Measurements from ENCODE around the gene CDH10.

CDH10 gene

GRCh38 chr5:24644761-24645160 lies at the start of gene CDH10:
Gene CDH10 (minus strand): TSS chr5:24644978. CDS start chr5:24593490, 51,488 bp downstream.
- DNase-seq (ENCODE audit: low read depth in 1 of 2, low spot score in 1 of 2) = no peak

- DNase-seq (ENCODE audit: low read depth in 1 of 2, low spot score in 1 of 2) = no peak
Measured at GRCh38 chr5:24693609-24694008, 48.8 kb upstream of the CDH10 start.

DNA sequence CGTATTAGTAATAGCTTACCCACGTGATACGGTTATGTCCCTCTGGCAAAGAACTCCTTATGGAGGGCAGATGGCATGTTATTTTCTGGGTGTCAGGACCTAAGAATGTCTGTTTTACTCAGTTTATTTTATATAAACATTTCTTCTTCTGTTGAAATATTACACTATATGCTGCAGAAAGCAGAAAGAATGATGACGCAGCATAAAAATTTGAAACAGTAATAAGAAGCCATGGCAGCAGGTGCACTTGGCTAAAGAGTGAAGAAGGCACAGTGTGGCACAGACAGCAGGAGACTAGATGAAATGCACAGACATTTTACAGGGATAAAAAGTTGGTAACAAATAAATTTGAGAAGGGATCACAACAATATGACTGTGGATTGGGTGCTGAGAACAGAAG lies 46.3 kb upstream of the CDH10 start:
- DNase-seq (ENCODE audit: low read depth in 1 of 2, low spot score in 1 of 2) = no peak

GRCh38 chr5:24681106-24681505 lies 36.3 kb upstream of the CDH10 start:
- no peak for DNase-seq (ENCODE audit: low read depth in 1 of 2, low spot score in 1 of 2)

- DNase-seq (ENCODE audit: low read depth in 1 of 2, low spot score in 1 of 2) = no peak
Measured at GRCh38 chr5:24668050-24668449, 23.3 kb upstream of the CDH10 start.

DNA sequence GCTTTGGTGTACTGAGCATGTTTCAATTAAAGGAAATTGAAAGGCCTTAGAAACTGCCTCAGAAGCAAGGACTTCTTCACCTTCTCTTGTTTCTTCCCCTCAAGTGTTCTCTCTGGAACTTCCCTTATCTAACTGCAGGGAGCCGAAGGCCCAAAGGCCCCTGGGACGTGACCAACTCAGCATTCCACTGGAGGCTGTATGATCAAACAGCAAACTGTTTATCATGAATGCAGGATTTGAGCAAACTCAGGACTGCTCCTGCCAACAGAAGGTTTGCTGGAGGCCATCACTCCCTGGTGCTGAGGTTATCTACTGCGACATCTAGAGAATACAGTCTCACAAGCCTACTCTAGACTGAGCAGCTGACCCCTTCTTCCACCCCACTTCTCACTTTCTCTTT lies 4.8 kb upstream of the CDH10 start:
- no peak for DNase-seq (ENCODE audit: low read depth in 1 of 2, low spot score in 1 of 2)

GRCh38 chr5:24646915-24647314 lies 2.1 kb upstream of the CDH10 start:
- no peak for DNase-seq (ENCODE audit: low read depth in 1 of 2, low spot score in 1 of 2)

DNA sequence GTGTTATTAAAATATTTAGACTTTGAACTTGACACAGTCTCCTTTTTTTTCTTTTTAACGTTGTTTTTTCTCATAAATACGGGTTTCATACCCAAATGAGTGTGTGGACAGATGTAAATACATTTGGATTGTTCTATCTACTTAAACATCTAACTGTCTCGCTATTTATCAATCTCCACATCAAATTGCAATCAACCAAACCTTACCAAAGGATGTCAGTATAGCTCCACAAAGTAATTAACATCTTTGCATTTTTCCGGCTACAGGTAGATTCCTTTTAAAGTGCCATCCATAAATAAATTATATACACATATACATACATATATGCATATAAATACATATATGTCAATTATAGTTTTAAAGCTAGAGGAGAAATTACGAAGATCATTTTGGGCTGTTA lies 705 bp upstream of the CDH10 start:
- DNase-seq (ENCODE audit: low read depth in 1 of 2, low spot score in 1 of 2) = no peak

GRCh38 chr5:24643880-24644279 lies 898 bp downstream of the CDH10 start:
- no peak for DNase-seq (ENCODE audit: low read depth in 1 of 2, low spot score in 1 of 2)

- no peak for DNase-seq (ENCODE audit: low read depth in 1 of 2, low spot score in 1 of 2)
Measured at GRCh38 chr5:24643156-24643555, 1.6 kb downstream of the CDH10 start.

DNA sequence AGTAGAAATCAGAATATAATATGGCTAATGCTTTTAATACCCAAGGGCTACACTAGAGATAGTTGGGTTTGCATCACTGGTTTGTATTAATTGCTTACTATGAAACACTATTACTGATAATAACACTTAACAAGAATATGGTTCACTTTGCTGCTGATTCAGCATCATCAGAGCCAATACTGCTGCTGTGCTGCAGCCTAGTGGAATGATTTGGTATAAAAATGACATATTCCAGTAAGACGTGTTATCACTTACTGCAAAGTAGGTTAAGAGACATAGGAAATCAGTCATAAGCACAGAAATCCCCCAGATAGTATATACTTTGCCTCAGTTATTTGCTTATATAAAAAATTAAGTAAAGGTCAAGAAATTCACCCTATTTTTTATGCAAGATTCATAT lies 2.8 kb downstream of the CDH10 start:
- DNase-seq (ENCODE audit: low read depth in 1 of 2, low spot score in 1 of 2) = no peak

DNA sequence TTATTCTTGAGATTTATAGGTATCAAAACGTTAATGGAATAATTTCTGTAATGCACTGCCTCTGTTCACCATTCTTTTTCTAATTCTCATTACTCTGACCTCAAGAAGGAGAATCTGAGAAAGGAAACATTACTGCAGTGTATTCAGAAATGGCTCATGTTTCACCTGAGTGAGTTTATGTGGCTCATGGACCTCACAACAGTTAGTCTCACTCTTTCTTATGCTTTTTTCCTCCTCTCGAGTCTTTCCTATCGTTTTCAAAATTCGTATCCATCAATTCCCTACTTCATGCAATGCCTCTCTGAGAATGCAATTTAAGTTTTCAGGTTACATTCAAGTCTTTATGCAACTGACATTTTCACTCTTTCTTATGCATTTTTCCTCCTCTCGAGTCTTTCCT lies 9.6 kb downstream of the CDH10 start:
- no peak for DNase-seq (ENCODE audit: low read depth in 1 of 2, low spot score in 1 of 2)

DNA sequence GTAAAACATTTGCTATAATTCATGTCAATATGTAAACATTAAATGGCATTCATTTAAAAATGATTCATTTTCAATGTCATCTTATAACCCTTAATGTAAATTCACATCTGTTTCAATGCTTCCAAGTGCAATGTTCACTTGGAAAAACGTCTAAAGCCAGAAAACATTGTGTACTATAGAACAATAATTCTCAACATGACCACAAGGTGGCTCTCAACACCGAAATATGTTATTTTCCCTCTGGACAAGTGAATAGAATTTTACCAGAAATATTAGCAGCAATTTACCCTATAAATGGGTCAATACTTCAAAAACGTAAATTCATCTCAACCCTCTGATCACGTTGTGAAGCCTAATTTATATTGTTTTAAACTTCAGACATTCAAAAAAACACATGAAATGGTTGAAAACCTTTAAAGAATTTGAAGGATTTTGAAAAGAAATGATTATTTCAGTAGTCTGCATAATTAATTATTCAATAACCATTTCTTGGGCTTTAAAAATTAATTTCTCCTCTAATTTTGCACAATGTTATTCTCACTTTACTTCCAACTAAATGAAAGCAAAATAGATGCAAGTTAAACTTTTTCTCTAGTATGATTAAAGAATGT lies 11.0 kb downstream of the CDH10 start:
- no peak for DNase-seq (ENCODE audit: low read depth in 1 of 2, low spot score in 1 of 2)

DNA sequence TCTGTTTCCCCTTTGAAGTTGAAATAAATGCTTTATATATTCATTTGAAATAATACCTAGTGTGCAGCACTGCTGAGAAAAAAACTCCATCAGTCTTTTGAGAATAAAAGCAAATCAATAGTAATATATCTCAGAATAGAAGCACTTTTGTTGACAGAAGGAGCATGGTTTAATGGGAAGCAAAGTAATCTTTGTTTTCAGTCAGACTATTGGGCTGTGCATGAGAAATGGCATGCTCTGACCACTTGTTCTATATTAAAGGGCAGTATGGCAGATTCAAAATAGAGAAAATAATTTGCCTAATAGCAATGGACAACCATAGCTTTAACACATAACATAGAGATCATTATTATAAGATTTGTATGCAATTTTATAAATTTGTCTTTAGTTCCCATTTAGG lies 12.4 kb downstream of the CDH10 start:
- DNase-seq (ENCODE audit: low read depth in 1 of 2, low spot score in 1 of 2) = no peak

GRCh38 chr5:24630918-24631317 lies 13.9 kb downstream of the CDH10 start:
- no peak for DNase-seq (ENCODE audit: low read depth in 1 of 2, low spot score in 1 of 2)

DNA sequence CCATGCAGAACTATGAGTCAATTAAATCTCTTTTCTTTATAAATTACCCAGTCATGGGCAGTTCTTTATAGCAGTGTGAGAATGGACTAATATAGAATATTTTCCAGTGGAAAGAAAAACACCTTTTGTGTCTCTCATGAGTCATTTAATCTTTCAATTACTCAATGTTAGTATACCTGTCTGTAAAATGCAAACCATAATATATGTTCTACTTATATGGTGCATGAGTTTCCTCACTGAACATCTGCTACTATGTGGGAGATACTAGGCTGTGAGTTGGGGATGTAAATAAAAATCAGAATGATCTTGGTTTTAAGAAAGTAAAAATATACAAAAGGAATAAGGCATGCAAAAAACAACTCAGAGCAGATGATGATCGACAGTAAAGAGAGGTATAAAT lies 15.0 kb downstream of the CDH10 start:
- no peak for DNase-seq (ENCODE audit: low read depth in 1 of 2, low spot score in 1 of 2)

DNA sequence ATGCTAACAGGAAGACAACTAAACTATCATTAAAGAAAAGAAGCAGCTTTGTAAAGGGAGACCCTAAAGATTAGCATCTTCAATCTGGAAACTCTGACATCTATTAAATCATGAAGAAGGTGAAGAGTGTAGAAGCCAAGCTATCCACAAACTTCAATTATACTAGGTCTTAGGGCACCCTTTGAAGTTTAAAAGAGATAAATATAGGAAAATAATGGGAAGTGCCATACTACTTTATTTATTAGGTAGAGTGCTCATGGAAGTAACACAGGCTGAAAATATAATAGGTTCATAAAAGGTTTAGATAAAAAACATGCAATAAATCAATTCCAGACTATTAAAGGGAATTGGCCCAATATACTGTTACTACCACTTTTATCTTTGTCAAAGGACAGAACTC lies 19.9 kb downstream of the CDH10 start:
- no peak for DNase-seq (ENCODE audit: low read depth in 1 of 2, low spot score in 1 of 2)

DNA sequence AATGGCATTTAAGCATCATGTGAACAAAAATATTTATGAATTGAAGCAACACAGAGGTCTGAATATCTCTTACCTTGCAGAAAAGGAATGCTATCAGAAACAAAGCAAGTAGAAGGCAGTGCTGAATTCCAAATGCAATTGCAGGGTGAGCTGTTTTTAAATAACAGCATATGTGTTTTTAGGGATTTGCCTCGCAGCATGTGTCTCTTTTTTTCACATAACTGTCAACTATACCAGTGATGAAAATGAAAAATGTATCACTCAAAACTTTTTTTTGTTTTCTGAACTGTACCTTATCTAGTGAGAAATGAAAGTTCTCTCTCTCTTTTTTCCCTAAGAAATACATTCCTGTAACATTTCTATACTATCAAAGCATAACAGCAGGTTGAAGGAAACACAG lies 21.2 kb downstream of the CDH10 start:
- DNase-seq (ENCODE audit: low read depth in 1 of 2, low spot score in 1 of 2) = no peak

DNA sequence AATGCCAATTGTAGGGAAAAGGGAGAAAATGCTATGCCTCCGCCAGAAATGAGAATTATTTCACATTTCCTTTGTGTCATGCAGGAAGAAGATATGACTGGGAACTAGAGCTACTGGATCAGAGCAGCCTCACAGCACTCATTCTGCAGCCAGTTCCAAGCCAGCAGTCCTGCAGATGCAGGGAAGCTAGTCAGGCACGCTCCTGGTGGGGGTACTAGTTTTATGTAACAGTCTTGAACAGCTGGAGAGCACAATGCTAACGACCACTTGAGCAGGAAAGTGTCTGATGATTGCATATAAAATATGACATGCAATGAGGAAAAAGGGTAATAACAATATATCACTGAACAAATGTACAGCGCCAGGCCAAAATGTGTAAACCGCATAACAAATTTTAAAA lies 21.7 kb downstream of the CDH10 start:
- DNase-seq (ENCODE audit: low read depth in 1 of 2, low spot score in 1 of 2) = no peak

DNA sequence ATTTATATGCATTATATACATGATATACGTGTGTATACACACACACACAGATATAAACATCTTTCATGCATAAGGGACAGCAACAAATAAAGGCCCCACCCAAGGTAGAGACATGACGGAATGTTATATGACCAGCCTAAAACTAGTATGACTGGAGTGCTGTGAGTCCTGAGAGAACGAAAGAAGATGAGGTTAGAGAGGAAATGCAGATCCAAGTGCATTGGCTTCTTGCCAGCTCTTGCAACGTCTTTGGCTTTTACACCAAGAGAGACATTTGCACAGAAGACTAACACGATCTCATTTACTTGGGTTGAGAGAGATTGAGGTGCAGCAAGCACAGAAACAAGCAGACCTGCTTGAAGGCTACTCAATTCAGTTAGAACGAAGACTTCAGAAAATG lies 23.0 kb downstream of the CDH10 start:
- DNase-seq (ENCODE audit: low read depth in 1 of 2, low spot score in 1 of 2) = no peak

- no peak for DNase-seq (ENCODE audit: low read depth in 1 of 2, low spot score in 1 of 2)
Measured at GRCh38 chr5:24616566-24616965, 28.2 kb downstream of the CDH10 start.

DNA sequence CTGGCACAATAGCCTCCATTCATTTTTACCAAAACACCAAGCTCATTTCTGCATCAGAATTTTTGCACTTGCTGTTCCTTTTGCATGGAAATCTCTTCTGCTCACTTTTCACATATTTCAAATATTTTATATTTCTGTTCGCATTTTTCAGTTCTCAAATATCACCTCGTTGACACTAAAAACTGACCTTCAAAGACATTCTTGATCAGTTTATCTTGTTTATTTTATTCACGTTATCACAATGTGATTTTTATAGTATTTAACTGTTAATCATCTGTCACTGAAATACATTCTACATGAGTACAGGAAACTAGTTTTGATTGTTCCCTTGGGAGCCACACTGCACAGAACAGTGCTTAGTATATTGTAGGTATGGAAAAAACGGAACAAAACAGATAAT lies 29.6 kb downstream of the CDH10 start:
- DNase-seq (ENCODE audit: low read depth in 1 of 2, low spot score in 1 of 2) = no peak

DNA sequence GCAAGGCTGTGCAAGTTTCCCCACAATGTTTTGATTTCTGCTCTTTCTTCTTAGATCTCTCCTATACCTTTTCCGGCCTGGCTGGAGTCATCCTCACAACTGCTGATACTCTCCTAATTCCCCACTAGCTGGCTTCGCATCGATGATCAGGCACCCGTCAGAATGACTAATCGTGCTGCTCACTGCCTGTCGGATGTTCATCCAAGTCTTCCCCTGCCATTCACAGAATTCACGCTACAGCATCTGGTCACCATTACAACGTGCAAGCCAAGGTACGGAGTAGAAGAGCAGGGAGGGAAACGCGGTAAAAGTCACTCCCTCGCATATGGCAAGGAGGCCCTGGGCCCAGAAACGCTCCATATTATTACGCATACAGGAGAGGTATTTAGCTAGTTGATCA lies 35.1 kb downstream of the CDH10 start:
- no peak for DNase-seq (ENCODE audit: low read depth in 1 of 2, low spot score in 1 of 2)

GRCh38 chr5:24606971-24607370 lies 37.8 kb downstream of the CDH10 start:
- DNase-seq (ENCODE audit: low read depth in 1 of 2, low spot score in 1 of 2) = no peak
